SK-N-SH treated with all-trans-retinoic acid at 6 μM for 48 hours (cell line): ENCODE measurements around the gene SNPH.

Experiments used
- ATAC-seq: fragments of 200-7000 bp; cut with Tn5 transposase; 3 replicates; pipeline ENCODE4 v1.9.1; 2020; ENCODE audit warnings: mild to moderate bottlenecking, moderate library complexity
- ARNTL ChIP-seq: fragments of 450-650 bp; formaldehyde crosslinking; IDR thresholded peaks from 2 replicates; pipeline ENCODE4 v1.5.0; 2020; ENCODE audit warnings: low read depth, mild to moderate bottlenecking, moderate library complexity, borderline replicate concordance
- BACH2 ChIP-seq: fragments of 250-450 bp; sonication (Bioruptor Pico); IDR thresholded peaks from 2 replicates; pipeline ENCODE4 v1.9.0; 2021; ENCODE audit warnings: mild to moderate bottlenecking, borderline replicate concordance
- CREB5 ChIP-seq: fragments of 250-450 bp; sonication (Bioruptor Pico); IDR thresholded peaks from 2 replicates; pipeline ENCODE4 v1.5.1; 2020; ENCODE audit warnings: low read depth, mild to moderate bottlenecking, moderate library complexity
- CSDC2 ChIP-seq: fragments of 250-450 bp; sonication (Bioruptor Pico); IDR thresholded peaks from 2 replicates; pipeline ENCODE4 v1.5.0; 2020; ENCODE audit warnings: mild to moderate bottlenecking, moderate library complexity
- CSRNP3 ChIP-seq: fragments of 250-450 bp; sonication (Bioruptor Pico); IDR thresholded peaks from 2 replicates; pipeline ENCODE4 v1.5.1; 2021; ENCODE audit warnings: mild to moderate bottlenecking, moderate library complexity
- ESRRG ChIP-seq: fragments of 250-450 bp; sonication (Bioruptor Pico); IDR thresholded peaks from 2 replicates; pipeline ENCODE4 v1.6.1; 2021; ENCODE audit warnings: mild to moderate bottlenecking
- GLIS3 ChIP-seq: fragments of 250-450 bp; sonication (Bioruptor Pico); IDR thresholded peaks from 2 replicates; pipeline ENCODE4 v1.5.0; 2020; ENCODE audit warnings: mild to moderate bottlenecking, moderate library complexity
- ISL1 ChIP-seq: fragments of 250-450 bp; sonication (Bioruptor Pico); IDR thresholded peaks from 2 replicates; pipeline ENCODE4 v2.1.2; 2022; ENCODE audit warnings: mild to moderate bottlenecking, moderate library complexity
- OSR1 ChIP-seq: fragments of 250-450 bp; sonication (Bioruptor Pico); IDR thresholded peaks from 2 replicates; pipeline ENCODE4 v1.8.0; 2022; ENCODE audit warnings: moderate library complexity, mild to moderate bottlenecking, inconsistent platforms
- POU6F1 ChIP-seq: fragments of 250-450 bp; sonication (Bioruptor Pico); IDR thresholded peaks from 2 replicates; pipeline ENCODE4 v1.8.0; 2021; ENCODE audit warnings: low read depth, mild to moderate bottlenecking, moderate library complexity, borderline replicate concordance
- RARB ChIP-seq: fragments of 250-450 bp; sonication (Bioruptor Pico); IDR thresholded peaks from 2 replicates; pipeline ENCODE4 v1.8.0; 2021; ENCODE audit warnings: mild to moderate bottlenecking, moderate library complexity
- SNAI2 ChIP-seq: fragments of 250-450 bp; sonication (Bioruptor Pico); IDR thresholded peaks from 2 replicates; pipeline ENCODE4 v1.5.0; 2020; ENCODE audit warnings: mild to moderate bottlenecking, moderate library complexity
- TCF4 ChIP-seq: fragments of 250-450 bp; sonication (Bioruptor Pico); IDR thresholded peaks from 2 replicates; pipeline ENCODE4 v1.8.0; 2021; ENCODE audit warnings: mild to moderate bottlenecking, moderate library complexity, borderline replicate concordance
- TOX ChIP-seq: fragments of 250-450 bp; sonication (Bioruptor Pico); IDR thresholded peaks from 2 replicates; pipeline ENCODE4 v1.8.0; 2021; ENCODE audit warnings: mild to moderate bottlenecking, moderate library complexity, borderline replicate concordance
- ZC3H10 ChIP-seq: fragments of 250-450 bp; sonication (Bioruptor Pico); IDR thresholded peaks from 2 replicates; pipeline ENCODE4 v1.5.1; 2021; ENCODE audit warnings: mild to moderate bottlenecking, moderate library complexity
- ZFP3 ChIP-seq: fragments of 250-450 bp; sonication (Bioruptor Pico); IDR thresholded peaks from 2 replicates; pipeline ENCODE4 v1.5.0; 2020; ENCODE audit warnings: mild to moderate bottlenecking, moderate library complexity
- ZFP30 ChIP-seq: fragments of 450-650 bp; formaldehyde crosslinking; IDR thresholded peaks from 2 replicates; pipeline ENCODE4 v1.5.0; 2022; ENCODE audit warnings: mild to moderate bottlenecking, moderate library complexity
- ZNF565 ChIP-seq: fragments of 450-650 bp; formaldehyde crosslinking; conservative IDR thresholded peaks from 2 replicates; pipeline ENCODE4 v1.5.0; 2020; ENCODE audit warnings: low read depth, mild to moderate bottlenecking, moderate library complexity
- ZNF70 ChIP-seq: fragments of 450-650 bp; formaldehyde crosslinking; IDR thresholded peaks from 2 replicates; pipeline ENCODE4 v1.5.0; 2020; ENCODE audit warnings: mild to moderate bottlenecking, moderate library complexity
- ZNF8 ChIP-seq: fragments of 450-650 bp; formaldehyde crosslinking; IDR thresholded peaks from 2 replicates; pipeline ENCODE4 v1.5.0; 2020; ENCODE audit warnings: mild to moderate bottlenecking, moderate library complexity
- TF ChIP-seq, protein P1 (sequence below): fragments of 250-450 bp; sonication (Bioruptor Pico); IDR thresholded peaks from 2 replicates; pipeline ENCODE4 v1.5.0; 2020; ENCODE audit warnings: mild to moderate bottlenecking, moderate library complexity
- TF ChIP-seq, protein P2 (sequence below): fragments of 250-450 bp; sonication (Bioruptor Pico); IDR thresholded peaks from 2 replicates; pipeline ENCODE4 v1.8.0; 2020; ENCODE audit warnings: mild to moderate bottlenecking, moderate library complexity, borderline replicate concordance

SNPH gene

GRCh38 chr20:1280195-1281102 is 14.4 kb downstream of the SNPH start:
- ATAC-seq = no peak
- no peak for TF ChIP-seq CSRNP3 (CRISPR knock-in tag)
- TF ChIP-seq CSDC2 = no peak
- no peak for TF ChIP-seq OSR1
- no peak for TF ChIP-seq SNAI2 (CRISPR knock-in tag)
- no peak for TF ChIP-seq TOX (CRISPR knock-in tag)
- no peak for TF ChIP-seq BACH2 (CRISPR knock-in tag)
- TF ChIP-seq ISL1 (CRISPR knock-in tag) = no peak
- TF ChIP-seq, protein P1, sequence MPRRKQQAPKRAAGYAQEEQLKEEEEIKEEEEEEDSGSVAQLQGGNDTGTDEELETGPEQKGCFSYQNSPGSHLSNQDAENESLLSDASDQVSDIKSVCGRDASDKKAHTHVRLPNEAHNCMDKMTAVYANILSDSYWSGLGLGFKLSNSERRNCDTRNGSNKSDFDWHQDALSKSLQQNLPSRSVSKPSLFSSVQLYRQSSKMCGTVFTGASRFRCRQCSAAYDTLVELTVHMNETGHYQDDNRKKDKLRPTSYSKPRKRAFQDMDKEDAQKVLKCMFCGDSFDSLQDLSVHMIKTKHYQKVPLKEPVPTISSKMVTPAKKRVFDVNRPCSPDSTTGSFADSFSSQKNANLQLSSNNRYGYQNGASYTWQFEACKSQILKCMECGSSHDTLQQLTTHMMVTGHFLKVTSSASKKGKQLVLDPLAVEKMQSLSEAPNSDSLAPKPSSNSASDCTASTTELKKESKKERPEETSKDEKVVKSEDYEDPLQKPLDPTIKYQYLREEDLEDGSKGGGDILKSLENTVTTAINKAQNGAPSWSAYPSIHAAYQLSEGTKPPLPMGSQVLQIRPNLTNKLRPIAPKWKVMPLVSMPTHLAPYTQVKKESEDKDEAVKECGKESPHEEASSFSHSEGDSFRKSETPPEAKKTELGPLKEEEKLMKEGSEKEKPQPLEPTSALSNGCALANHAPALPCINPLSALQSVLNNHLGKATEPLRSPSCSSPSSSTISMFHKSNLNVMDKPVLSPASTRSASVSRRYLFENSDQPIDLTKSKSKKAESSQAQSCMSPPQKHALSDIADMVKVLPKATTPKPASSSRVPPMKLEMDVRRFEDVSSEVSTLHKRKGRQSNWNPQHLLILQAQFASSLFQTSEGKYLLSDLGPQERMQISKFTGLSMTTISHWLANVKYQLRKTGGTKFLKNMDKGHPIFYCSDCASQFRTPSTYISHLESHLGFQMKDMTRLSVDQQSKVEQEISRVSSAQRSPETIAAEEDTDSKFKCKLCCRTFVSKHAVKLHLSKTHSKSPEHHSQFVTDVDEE = no peak
- TF ChIP-seq CREB5 (CRISPR knock-in tag) = no peak
- no peak for TF ChIP-seq RARB (CRISPR knock-in tag)
- TF ChIP-seq ZFP30 (CRISPR knock-in tag) = no peak
- no peak for TF ChIP-seq ESRRG (CRISPR knock-in tag)
- no peak for TF ChIP-seq ARNTL (CRISPR knock-in tag)
- TF ChIP-seq ZNF70 (CRISPR knock-in tag) = no peak

GRCh38 chr20:1281279-1282057 is 15.4 kb downstream of the SNPH start:
- no peak for ATAC-seq
- TF ChIP-seq POU6F1 (CRISPR knock-in tag) (no peak), TOX (CRISPR knock-in tag) (no peak), GLIS3 (CRISPR knock-in tag) (no peak), TCF4 (CRISPR knock-in tag) (no peak), ZNF565 (CRISPR knock-in tag) (no peak), SNAI2 (CRISPR knock-in tag) (no peak), ZFP3 (CRISPR knock-in tag) (no peak), CSRNP3 (CRISPR knock-in tag) (no peak), ARNTL (CRISPR knock-in tag) (no peak), OSR1 (no peak), ZC3H10 (CRISPR knock-in tag) (no peak), ESRRG (CRISPR knock-in tag) (no peak), RARB (CRISPR knock-in tag) (no peak), CREB5 (CRISPR knock-in tag) (no peak), ZNF8 (CRISPR knock-in tag) (no peak)
- TF ChIP-seq, protein P1 = no peak
- TF ChIP-seq, protein P2, sequence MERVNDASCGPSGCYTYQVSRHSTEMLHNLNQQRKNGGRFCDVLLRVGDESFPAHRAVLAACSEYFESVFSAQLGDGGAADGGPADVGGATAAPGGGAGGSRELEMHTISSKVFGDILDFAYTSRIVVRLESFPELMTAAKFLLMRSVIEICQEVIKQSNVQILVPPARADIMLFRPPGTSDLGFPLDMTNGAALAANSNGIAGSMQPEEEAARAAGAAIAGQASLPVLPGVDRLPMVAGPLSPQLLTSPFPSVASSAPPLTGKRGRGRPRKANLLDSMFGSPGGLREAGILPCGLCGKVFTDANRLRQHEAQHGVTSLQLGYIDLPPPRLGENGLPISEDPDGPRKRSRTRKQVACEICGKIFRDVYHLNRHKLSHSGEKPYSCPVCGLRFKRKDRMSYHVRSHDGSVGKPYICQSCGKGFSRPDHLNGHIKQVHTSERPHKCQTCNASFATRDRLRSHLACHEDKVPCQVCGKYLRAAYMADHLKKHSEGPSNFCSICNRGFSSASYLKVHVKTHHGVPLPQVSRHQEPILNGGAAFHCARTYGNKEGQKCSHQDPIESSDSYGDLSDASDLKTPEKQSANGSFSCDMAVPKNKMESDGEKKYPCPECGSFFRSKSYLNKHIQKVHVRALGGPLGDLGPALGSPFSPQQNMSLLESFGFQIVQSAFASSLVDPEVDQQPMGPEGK (CRISPR knock-in tag) = no peak
